Peyer's patch (tissue), 4 donors: ENCODE measurements around the gene KLHL3.

ENCODE experiments used
- POLR2A ChIP-seq, 2 donors: fragments of 450-650 bp; IDR thresholded peaks; one replicate each; pipeline ENCODE4 v1.5.1; 2017; ENCODE audit warnings: antibody characterized with exemption in 2 of 2, mild to moderate bottlenecking in 2 of 2, moderate library complexity in 2 of 2
- TF ChIP-seq, protein P1 (sequence below), 6 experiments: fragments of 450-650 bp in 4 of 6; fragments of 200-600 bp in 2 of 6; sonication (generic) in 1 of 6; IDR thresholded peaks; one replicate each; pipeline ENCODE4 v1.5.1; 2017 to 2019; ENCODE audit warnings: antibody characterized with exemption in 6 of 6, mild to moderate bottlenecking in 3 of 6, moderate library complexity in 1 of 6

DNA sequence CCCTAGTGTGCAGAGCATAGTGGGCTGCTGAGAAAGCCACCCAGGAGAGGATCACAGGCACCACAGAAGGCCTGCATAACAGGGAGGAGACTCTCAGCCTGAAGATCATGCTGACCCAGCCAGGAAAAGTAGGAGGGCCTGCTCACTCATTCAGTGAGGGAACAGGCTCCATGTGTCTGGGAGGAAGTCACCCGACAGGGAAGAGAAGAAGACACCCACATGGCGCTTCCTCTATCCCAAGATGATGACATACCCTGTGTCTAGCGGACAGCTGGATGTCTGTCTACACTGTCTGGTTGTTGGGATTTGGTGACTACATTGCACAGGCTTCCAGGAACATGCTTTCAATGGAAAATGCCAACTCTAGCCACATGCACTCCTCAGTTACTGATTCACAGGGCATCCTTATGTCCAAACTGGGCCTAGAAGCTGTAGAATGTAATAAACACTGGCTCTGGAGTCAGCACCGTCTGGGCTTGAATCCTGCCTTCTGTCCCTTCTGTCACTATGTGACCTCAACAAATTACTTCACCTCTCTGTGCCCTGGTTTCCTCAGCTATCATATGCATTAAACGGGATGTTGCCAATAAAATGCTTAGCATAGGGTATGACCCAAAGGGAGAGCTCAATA, 47.6 kb downstream of the KLHL3 start:
- TF ChIP-seq, protein P1, sequence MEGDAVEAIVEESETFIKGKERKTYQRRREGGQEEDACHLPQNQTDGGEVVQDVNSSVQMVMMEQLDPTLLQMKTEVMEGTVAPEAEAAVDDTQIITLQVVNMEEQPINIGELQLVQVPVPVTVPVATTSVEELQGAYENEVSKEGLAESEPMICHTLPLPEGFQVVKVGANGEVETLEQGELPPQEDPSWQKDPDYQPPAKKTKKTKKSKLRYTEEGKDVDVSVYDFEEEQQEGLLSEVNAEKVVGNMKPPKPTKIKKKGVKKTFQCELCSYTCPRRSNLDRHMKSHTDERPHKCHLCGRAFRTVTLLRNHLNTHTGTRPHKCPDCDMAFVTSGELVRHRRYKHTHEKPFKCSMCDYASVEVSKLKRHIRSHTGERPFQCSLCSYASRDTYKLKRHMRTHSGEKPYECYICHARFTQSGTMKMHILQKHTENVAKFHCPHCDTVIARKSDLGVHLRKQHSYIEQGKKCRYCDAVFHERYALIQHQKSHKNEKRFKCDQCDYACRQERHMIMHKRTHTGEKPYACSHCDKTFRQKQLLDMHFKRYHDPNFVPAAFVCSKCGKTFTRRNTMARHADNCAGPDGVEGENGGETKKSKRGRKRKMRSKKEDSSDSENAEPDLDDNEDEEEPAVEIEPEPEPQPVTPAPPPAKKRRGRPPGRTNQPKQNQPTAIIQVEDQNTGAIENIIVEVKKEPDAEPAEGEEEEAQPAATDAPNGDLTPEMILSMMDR (IDR thresholded peaks at IDR 0.05): no peak
- no peak for TF ChIP-seq POLR2A (IDR thresholded peaks at IDR 0.05)
